ENCODE data around the gene SCAMP2.

GRCh38 chr15:74800559-74801094, 72.5 kb downstream of the SCAMP2 start:
- TF ChIP-seq, protein P1, sequence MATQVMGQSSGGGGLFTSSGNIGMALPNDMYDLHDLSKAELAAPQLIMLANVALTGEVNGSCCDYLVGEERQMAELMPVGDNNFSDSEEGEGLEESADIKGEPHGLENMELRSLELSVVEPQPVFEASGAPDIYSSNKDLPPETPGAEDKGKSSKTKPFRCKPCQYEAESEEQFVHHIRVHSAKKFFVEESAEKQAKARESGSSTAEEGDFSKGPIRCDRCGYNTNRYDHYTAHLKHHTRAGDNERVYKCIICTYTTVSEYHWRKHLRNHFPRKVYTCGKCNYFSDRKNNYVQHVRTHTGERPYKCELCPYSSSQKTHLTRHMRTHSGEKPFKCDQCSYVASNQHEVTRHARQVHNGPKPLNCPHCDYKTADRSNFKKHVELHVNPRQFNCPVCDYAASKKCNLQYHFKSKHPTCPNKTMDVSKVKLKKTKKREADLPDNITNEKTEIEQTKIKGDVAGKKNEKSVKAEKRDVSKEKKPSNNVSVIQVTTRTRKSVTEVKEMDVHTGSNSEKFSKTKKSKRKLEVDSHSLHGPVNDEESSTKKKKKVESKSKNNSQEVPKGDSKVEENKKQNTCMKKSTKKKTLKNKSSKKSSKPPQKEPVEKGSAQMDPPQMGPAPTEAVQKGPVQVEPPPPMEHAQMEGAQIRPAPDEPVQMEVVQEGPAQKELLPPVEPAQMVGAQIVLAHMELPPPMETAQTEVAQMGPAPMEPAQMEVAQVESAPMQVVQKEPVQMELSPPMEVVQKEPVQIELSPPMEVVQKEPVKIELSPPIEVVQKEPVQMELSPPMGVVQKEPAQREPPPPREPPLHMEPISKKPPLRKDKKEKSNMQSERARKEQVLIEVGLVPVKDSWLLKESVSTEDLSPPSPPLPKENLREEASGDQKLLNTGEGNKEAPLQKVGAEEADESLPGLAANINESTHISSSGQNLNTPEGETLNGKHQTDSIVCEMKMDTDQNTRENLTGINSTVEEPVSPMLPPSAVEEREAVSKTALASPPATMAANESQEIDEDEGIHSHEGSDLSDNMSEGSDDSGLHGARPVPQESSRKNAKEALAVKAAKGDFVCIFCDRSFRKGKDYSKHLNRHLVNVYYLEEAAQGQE (IDR thresholded peaks at IDR 0.05; ENCODE audit: low read depth) = no peak
- TF ChIP-seq YY1 (IDR thresholded peaks at IDR 0.05; ENCODE audit: low read depth) (no peak), NFIC (IDR thresholded peaks at IDR 0.05) (no peak), TEAD4 (IDR thresholded peaks at IDR 0.05) (no peak), TCF12 (IDR thresholded peaks at IDR 0.05; ENCODE audit: low read depth) (no peak), RAD21 (IDR thresholded peaks at IDR 0.05; ENCODE audit: low read depth) (no peak)

All from Ishikawa (cell line).